Small intestine (tissue), 7 donors: ENCODE data around the gene SLC26A8. TPM values are rescaled to one million over a fixed set of nuclear protein-coding genes. Genes with fewer than 3 reads are reported as not detected.

Source experiments
- DNase-seq, 2 donors: peaks; one replicate each; pipeline versions ENCODE4 v3.0.0 to v3.0.0-alpha.2; 2013
- FAIRE-seq: peaks from 2 replicates; lab custom pipeline; 2012; peaks lifted over from hg19 to GRCh38; lab: Jason Lieb, UNC
- H3K27ac ChIP-seq, 3 donors: one replicate each; pipeline ENCODE4 v1.5.1; 2013; ENCODE audit warnings: low read length in 2 of 3, mild to moderate bottlenecking in 2 of 3, control low read depth in 1 of 3, inconsistent platforms in 1 of 3, low read depth in 1 of 3, moderate library complexity in 1 of 3
- H3K27me3 ChIP-seq, 3 donors: one replicate each; pipeline ENCODE4 v1.6.1; 2013; ENCODE audit warnings: low read length in 3 of 3, inconsistent platforms in 1 of 3; ENCODE audit not compliant: control insufficient read depth in 3 of 3, insufficient read depth in 3 of 3
- H3K36me3 ChIP-seq, 3 donors: one replicate each; pipeline ENCODE4 v1.6.1; 2013; ENCODE audit warnings: low read length in 3 of 3, inconsistent platforms in 1 of 3, low read depth in 1 of 3, mild to moderate bottlenecking in 1 of 3, moderate library complexity in 1 of 3; ENCODE audit not compliant: control insufficient read depth in 3 of 3, insufficient read depth in 2 of 3
- H3K4me1 ChIP-seq, 3 donors: one replicate each; pipeline ENCODE4 v1.6.1; 2013; ENCODE audit warnings: low read length in 2 of 3, inconsistent platforms in 1 of 3, low read depth in 1 of 3, mild to moderate bottlenecking in 1 of 3, moderate library complexity in 1 of 3; ENCODE audit not compliant: control insufficient read depth in 3 of 3, insufficient read depth in 2 of 3
- H3K4me3 ChIP-seq, 3 donors: one replicate each; pipeline ENCODE4 v1.5.1; 2013; ENCODE audit warnings: low read length in 3 of 3, control low read depth in 1 of 3, inconsistent platforms in 1 of 3, low read depth in 1 of 3, mild to moderate bottlenecking in 1 of 3, moderate library complexity in 1 of 3
- H3K9me3 ChIP-seq, 2 donors: one replicate each; pipeline ENCODE4 v1.6.1; 2013; ENCODE audit warnings: low read depth in 1 of 2, low read length in 1 of 2; ENCODE audit not compliant: control insufficient read depth in 2 of 2, insufficient read depth in 1 of 2
- WGBS, 3 donors: extraction: QIAGEN DNeasy Blood & Tissue Kit; methylation state at CpG; one replicate each; pipeline ENCODE4 v1.1.7; 2013; 5-methylcytosine and 5-hydroxymethylcytosine counted together
- polyA plus RNA-seq, 4 donors: library from polyadenylated mRNA; stranded (reverse) in 3 of 4; unstranded in 1 of 4; fragments of 200-250 nt in 3 of 4; fragments of 120-200 nt in 1 of 4; gene quantifications; one replicate each; pipeline versions ENCODE4 v1.2.1 to v1.2.3, GENCODE V29; 2013
- donor health status: healthy with polysubstance abuse.
- donor health status: control.
- donor health status: control.
- donor health status: Bipolar disorder and iron deficiency.
- donor health status: healthy.

SLC26A8 gene
- polyA plus RNA-seq, 4 donors = 0.15 to 0.16 TPM; not detected in 2

DNA sequence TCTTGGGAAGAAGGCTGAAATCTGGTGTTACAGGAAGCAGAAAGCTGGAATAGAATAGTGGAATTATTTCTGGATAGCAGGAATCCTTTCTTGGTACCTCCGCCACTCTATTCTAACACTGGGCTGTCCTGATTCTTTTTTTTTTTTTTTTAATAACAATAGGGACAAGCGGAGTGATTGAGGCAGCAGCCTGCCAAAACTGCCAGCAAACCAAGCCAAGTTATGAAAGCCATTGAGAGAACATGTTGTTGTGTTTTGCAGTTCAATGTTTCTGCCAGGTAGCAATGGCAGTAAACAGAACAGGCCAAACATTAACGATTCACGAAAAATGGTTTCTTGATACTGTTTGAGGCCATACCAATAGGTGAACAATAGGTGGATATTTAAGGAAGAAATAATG is 47.1 kb downstream of the SLC26A8 start:
- H3K9me3 ChIP-seq = no peaks in the 10 kb centered on the region

GRCh38 chr6:35973670-35974222 is 50.7 kb downstream of the SLC26A8 start:
- H3K27ac ChIP-seq = peak overlapping the region in 1 of 3 donors; percentile 70
- H3K36me3 ChIP-seq = no peaks in the 10 kb centered on the region
- 45 to 61% (median 51%) methylated on average over 9 of the region's 9 CpGs for WGBS, 3 donors
- peaks cover 3 to 12% (median 4%) of the 10 kb centered on the region in 3 donors for H3K4me1 ChIP-seq
- FAIRE-seq = no peak
- no peak overlapping the region for H3K4me3 ChIP-seq
- DNase-seq = peak; percentile 87 to 94
- H3K27me3 ChIP-seq = no peaks in the 10 kb centered on the region
- no peaks in the 10 kb centered on the region for H3K9me3 ChIP-seq

More for the DNA sequence above, 47.1 kb downstream of the SLC26A8 start:
- H3K27ac ChIP-seq = no peak overlapping the region
- WGBS, 3 donors = 92 to 98% (median 96%) methylated on average over 4 of the region's 4 CpGs
- H3K36me3 ChIP-seq = no peaks in the 10 kb centered on the region
- H3K27me3 ChIP-seq = no peaks in the 10 kb centered on the region
- peaks cover 3 to 12% (median 4%) of the 10 kb centered on the region in 3 donors for H3K4me1 ChIP-seq
- H3K4me3 ChIP-seq = no peak overlapping the region
- no peak for DNase-seq
- no peak for FAIRE-seq

DNA sequence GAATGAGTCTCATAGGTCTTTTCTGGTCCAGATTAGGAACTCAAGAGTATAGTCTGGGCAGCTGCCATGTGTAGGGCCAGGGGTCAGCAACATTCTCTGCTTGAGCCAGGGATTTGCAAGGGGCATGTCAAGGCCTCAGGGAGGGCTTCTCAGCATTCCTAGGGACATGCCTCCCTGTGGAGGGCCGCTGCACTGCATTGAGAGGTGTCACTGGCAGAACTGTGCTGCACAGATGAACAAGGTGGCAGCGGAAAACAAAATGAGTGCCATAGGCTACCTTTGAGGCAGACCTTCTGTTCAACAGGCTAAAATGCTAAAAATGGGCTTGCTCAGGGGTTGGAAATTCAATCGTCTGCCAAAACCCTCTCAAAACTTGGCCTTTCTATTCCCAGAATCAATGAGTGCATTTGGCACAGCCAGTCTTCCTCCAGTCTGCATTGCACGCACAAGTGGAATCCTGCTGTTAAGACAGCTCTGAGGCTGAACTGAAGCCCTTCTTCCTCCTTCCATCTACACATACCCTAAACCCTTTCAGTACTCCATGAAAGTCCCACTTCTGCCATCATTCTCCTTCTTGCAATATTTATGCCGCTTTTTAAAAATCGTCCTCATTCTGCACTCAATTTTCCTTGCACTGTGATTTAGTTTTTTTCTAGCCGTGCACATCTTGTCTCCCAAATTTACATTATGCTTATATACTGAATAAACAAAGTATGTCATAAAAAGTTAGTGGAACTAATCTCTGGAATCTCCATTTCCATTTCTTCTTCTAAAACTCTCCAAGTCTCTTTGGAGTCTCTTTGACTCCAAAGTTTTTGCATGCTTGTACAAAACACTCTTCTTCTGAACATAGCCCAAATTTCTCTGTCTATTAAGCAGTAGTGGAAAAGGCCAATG is 51.7 kb downstream of the SLC26A8 start:
- Histone ChIP-seq H3K36me3 (no peaks in the 10 kb centered on the region), H3K9me3 (no peaks in the 10 kb centered on the region), H3K27me3 (no peaks in the 10 kb centered on the region), H3K27ac (peak overlapping the region in 1 of 3 donors; percentile 63), H3K4me3 (no peak overlapping the region), H3K4me1 (peaks cover 3 to 14% (median 4%) of the 10 kb centered on the region in 3 donors)
- no peak for DNase-seq
- no peak for FAIRE-seq
- WGBS, 3 donors = 69 to 90% (median 90%) methylated on average over 7 of the region's 7 CpGs

DNA sequence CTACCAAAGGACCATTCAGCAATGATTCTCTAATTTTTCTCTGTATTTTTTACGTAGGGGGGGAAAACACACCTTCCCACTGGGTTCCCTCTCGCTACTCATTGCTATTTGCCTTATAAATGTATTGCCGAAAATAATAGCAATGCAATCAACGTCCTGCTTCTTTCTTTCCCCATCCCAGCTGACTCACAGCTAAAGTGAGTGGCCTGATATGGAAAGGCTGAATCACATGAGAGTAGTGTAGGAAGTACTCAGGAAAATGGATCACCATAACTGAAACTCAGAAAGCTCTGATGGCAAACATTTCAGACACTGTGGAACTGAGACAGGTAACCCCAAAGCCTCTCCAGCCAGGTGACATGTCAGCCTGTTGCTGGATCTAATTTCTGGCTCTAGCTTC is 54.3 kb downstream of the SLC26A8 start:
- DNase-seq = no peak
- 83 to 84% (median 84%) methylated on average over 4 of the region's 4 CpGs for WGBS, 3 donors
- FAIRE-seq = no peak

GRCh38 chr6:35969646-35970045 is 54.8 kb downstream of the SLC26A8 start:
- Histone ChIP-seq H3K27me3 (no peaks in the 10 kb centered on the region), H3K27ac (no peak overlapping the region), H3K9me3 (no peaks in the 10 kb centered on the region), H3K4me1 (peaks cover 4 to 18% (median 5%) of the 10 kb centered on the region in 3 donors), H3K4me3 (no peak overlapping the region), H3K36me3 (no peaks in the 10 kb centered on the region)
- FAIRE-seq (no peak), DNase-seq (no peak)

More for the DNA sequence above, 54.3 kb downstream of the SLC26A8 start:
- H3K36me3 ChIP-seq = no peaks in the 10 kb centered on the region
- H3K4me1 ChIP-seq = peaks cover 4 to 18% (median 5%) of the 10 kb centered on the region in 3 donors
- no peak overlapping the region for H3K4me3 ChIP-seq
- H3K27me3 ChIP-seq = no peaks in the 10 kb centered on the region
- H3K9me3 ChIP-seq = no peaks in the 10 kb centered on the region
- H3K27ac ChIP-seq = no peak overlapping the region

DNA sequence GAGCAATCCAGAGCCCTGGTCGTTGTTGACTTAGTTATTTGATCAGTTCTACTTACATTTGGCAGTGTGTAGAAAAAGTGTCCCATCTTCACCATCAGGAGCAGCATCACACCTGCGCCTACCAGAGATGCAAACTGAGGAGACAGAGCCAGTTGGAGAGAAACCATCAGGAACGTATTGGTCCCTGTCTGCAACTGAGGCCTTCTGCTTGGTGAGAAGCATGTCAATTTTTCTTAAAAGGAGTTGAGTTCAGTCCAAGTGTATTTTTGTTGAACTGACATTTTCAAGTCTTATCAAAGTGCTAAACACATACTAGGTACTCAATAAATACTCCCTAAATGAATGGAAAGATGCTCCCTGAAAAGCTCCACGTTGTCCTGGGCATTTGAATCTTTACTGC is 55.6 kb downstream of the SLC26A8 start:
- WGBS, 3 donors = 87 to 91% (median 91%) methylated on average over 4 of the region's 4 CpGs
- FAIRE-seq (no peak), DNase-seq (no peak)
- Histone ChIP-seq H3K36me3 (no peaks in the 10 kb centered on the region), H3K27ac (no peak overlapping the region), H3K27me3 (no peaks in the 10 kb centered on the region), H3K4me1 (peaks cover 4 to 18% (median 5%) of the 10 kb centered on the region in 3 donors), H3K4me3 (no peak overlapping the region), H3K9me3 (no peaks in the 10 kb centered on the region)

GRCh38 chr6:35967076-35967774 is 57.2 kb downstream of the SLC26A8 start:
- Histone ChIP-seq H3K4me3 (no peak overlapping the region), H3K36me3 (no peaks in the 10 kb centered on the region), H3K27ac (peak overlapping the region in 1 of 3 donors; percentile 80), H3K9me3 (no peaks in the 10 kb centered on the region), H3K27me3 (no peaks in the 10 kb centered on the region), H3K4me1 (peaks cover 0 to 11% (median 2%) of the 10 kb centered on the region in 3 donors)
- DNase-seq (peak; percentile 32 to 66), FAIRE-seq (no peak)
- WGBS, 3 donors = 35 to 65% (median 51%) methylated on average over 4 of the region's 4 CpGs
